ENCODE results near the gene MID1.

DNA sequence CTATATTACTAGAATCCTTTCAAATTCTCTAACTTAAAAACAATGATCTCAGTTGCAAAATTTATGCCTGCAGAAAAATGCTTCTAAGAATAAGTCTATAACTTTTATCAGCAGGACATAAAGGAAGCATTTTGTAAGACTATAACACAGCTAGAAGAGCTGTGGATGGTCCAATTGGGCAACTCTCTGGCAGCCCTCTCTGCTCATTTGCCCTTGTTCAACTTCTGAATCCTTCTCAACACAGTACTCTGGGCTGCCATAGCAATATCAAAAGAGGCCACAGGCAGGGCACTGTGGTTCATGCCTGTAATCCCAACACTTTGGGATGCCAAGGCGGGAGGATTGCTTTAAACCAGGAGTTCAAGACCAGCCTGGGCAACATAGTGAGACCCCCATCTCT, 88.5 kb downstream of the MID1 start:
- TF ChIP-seq POLR2A (IDR thresholded peaks at IDR 0.05; ENCODE audit: low read length) (no peak), GATA1 (IDR thresholded peaks at IDR 0.05; ENCODE audit: low read depth, low read length) (no peak)

Measured in erythroblast (primary cell).